Activated T-cell treated with anti-CD3 and anti-CD28 coated beads for 1 hour (primary cell): ENCODE data around the gene TRMT44.

Experiments
- DNase-seq: peaks from one replicate; pipeline ENCODE4 v3.0.0-alpha.2; 2020; ENCODE audit warnings: low read depth

Gene TRMT44

GRCh38 chr4:8437281-8437680 lies 3.3 kb upstream of the TRMT44 start:
- no peak for DNase-seq

GRCh38 chr4:8438743-8439142 lies 1.8 kb upstream of the TRMT44 start:
- no peak for DNase-seq

- no peak for DNase-seq
These were observed 1.4 kb upstream of the TRMT44 start for GRCh38 chr4:8439168-8439567.

- no peak for DNase-seq
These were observed 574 bp upstream of the TRMT44 start for GRCh38 chr4:8439914-8440491.

DNA sequence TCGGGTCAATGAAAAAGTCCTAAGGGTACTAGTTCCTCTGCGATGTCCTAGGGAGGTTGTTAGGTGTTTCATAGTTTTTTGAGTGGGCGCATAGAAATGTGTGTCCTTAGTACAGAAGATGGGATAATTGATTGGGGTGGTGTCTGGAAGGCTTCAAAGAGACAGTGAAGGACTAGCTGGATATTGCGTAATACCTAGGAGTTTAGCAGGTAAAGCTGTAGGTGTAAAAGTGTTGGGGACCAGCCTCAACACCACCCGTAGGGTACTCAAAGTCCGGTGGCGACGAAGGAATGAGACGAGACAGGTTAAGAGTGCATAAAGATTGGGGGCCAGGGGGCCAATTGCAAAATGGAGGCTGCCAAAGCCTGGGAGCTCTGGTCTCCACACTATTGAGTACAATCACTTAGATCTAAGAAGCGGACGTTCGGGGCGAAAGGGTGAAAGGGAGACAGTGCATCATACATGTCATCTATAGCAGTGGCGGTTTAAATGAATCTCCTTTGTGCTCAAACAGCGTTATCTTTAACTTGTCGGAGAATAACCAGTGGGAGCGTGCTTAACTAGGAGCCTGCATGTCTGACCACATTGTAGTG lies 1.0 kb downstream of the TRMT44 start:
- no peak for DNase-seq

- no peak for DNase-seq
These were observed 2.2 kb downstream of the TRMT44 start for GRCh38 chr4:8442596-8443358.

GRCh38 chr4:8443801-8444200 lies 3.2 kb downstream of the TRMT44 start:
- DNase-seq, result no peak

DNA sequence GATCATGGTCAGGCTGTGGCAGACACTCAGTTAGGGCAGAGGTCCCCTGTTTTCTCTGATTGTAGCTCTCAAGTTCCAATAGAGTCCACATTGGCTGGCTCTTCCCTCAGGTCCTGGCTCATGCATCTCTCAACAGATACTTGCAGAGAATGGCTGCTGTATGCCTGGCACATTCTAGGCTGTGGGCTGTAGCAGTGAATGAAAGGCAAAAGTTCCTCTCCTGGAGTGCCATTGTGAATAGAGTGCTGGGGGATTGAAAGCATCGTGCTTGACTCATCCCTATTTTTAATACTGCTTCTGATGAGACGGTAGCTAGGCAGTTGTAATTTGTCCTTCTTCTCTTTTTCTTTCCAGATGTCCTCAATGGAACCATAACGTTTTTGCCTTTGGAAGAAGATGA lies 5.5 kb downstream of the TRMT44 start:
- DNase-seq, result no peak

- no peak for DNase-seq
These were observed 11.0 kb downstream of the TRMT44 start for GRCh38 chr4:8451440-8452182.

DNA sequence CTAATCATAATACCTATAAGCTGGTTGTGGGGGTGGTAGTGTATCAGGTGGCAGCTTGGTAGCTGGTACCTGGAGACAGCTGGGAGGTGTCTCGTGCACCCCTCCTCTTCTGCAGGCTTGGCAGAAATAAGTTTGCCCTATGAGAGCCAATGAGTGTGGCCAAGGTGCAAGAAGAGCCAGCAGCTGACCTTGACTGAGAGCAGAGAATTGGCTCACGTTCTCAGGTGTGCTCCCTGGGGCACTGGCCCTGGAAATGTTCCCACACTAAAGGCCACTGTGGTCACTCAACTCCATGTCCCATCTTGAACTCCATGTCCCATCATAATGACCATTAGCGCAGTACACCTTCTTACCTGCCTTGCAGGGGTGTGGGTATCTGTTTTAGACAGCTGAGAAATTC lies 13.4 kb downstream of the TRMT44 start:
- DNase-seq, result no peak

DNA sequence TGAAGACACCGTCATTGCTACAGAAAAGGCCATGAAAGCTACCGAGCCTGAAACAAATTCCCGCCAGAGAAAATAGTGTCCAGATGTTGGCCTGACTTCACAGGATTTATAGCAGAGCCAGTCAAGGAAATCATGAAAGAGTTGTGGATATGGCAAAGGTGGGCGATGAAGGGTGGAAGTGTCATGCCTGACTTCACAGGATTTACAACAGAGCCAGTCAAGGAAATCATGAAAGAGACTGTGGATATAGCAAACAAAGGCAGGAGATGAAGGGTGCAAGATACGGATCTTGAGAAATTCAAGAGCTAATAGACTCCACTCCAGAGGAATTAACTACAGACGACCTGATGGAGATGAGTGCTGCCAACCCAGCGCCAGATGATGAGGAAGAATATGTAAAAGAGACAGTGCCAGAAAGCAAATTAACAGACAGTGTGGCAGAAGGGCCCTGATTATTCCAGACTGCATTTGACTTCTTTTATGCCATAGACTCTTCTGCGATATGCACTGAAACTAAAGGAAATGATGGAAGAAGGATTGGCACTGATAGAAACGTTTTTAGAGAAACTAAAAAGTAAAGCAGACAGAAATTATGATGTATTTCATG lies 17.2 kb downstream of the TRMT44 start:
- DNase-seq, result no peak

DNA sequence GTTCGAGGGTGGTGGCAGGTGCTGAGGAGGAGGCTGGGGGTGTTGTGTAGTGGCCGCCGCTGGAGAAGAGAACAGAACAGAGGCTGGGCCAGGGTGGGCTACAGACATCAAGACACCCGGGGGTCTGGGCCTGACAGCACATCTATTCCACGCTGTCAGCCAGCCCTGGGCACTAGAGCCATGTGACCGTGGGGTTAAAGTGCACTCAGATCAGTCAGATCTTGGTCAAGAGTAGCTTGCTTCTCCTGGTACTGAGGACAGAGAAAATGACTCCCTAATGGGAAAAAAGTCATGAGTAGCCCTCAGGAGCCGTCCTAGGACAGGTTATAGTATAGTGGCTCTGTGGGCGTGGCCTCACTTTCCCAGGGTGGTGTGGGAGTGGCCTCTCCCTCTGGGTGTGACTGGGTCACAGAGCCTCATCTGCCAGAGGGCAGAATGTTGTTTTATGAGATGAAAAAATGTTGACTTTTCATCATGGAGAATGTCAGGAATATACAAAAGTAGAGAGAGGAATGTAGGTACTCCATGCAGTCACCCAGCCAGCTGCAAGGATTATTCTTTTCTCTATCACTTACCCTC lies 19.4 kb downstream of the TRMT44 start:
- no peak for DNase-seq

DNA sequence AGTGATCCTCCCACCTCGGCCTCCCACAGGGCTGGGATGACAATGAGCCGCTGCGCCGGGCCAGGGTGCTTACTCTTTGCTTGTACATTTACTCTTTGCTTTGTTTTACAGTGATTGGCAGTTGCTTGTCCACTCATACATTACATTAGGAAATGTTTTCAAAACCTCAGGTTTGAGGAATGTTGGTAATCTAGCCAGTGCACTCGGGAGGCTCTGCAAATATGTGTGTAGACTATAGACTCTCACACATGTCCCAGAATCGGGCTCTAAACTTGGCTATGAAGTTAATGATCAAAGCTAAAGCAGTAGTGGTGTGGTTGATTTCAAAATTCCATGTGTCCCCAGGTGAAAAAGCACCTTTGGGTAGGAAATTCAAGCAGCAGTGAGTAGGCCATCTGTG lies 20.5 kb downstream of the TRMT44 start:
- DNase-seq, result no peak

GRCh38 chr4:8461616-8462015 lies 21.0 kb downstream of the TRMT44 start:
- no peak for DNase-seq

DNA sequence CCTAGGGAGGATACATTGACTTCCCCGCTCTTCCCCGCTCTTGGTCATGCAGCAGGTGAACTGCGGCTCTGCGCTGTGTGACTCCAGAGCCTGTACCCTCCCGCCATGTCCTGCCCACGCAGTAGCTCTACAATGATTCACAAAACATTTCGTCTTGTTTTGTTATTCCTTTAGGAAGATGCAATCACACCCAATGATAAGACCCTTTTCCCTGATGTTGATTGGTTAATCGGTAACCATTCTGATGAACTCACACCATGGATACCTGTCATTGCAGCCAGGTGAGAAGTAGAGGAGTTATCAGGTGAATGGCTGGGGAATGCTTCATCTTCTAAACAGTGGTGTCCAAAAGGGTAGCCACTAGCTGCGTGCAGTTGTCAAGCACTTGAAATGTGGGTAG lies 23.2 kb downstream of the TRMT44 start:
- DNase-seq, result no peak

GRCh38 chr4:8464381-8464780 lies 23.8 kb downstream of the TRMT44 start:
- DNase-seq, result no peak

GRCh38 chr4:8465615-8466611 lies 25.3 kb downstream of the TRMT44 start:
- DNase-seq, result no peak

DNA sequence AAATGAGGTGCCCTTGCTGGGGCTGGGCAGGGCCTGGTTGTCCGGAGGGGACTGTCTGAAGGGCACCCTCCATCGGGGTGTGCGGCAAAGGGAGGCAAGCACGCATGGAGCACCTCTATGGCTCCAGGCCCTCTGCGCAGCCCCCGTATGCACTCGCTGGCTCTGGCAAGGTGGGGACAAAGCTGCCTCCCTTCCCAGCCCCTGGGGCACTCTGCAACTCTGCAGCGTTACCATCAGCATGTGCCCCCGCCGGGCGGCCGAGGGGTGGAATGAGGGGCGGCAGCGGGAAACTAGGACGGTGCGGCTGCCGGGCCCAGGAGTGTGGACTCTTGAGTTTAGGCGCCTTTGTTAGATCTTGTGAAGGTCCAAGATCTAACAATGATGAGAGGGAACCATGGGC lies 26.4 kb downstream of the TRMT44 start:
- no peak for DNase-seq

DNA sequence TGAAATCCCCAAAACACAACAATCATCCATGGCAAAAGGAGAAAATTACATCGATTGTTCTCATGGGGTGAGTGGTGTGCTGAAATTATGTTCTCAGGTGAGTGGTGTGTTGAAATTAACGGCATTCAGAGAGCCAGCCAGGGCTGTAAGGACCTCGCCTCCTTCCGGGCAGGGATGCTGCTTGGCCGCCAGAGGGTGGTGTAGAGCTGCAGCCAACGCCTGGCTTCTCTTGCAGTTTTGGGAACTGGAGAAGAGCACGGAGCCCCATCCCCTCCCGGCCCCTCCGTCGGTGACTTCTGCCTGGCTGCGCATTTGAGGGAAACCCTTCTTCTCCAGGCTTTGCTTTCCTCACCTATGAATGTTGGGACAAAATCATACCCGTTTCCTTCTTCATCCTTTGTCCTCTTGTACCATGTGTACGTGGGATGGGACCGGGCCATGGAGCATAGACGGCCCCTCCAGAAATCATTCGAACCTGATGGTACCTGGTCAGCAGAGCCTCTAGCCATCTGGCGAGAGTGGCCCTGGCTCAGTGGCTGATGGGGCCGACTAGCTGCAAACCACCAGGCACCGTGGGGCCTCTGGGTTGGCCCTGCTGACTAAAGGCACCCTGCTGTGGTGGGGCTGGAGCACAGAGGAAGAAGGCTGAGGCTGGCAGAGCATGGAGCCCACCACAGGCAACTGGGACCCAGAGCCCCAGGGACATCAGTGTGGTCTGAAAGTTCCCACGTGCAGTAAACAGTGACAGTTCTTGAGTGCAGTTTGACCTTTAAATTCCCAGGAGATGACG lies 28.4 kb downstream of the TRMT44 start:
- DNase-seq, result peak; percentile 39

- DNase-seq, result no peak
These were observed 29.0 kb downstream of the TRMT44 start for GRCh38 chr4:8469550-8469949.
